Stomach (tissue), 4 donors: ENCODE data around the gene ENTPD6.

ENCODE experiments used
- CTCF ChIP-seq, 7 experiments: fragments of 450-650 bp in 4 of 7; fragments of 200-600 bp in 3 of 7; sonication (generic) in 3 of 7; IDR thresholded peaks; one replicate each; pipeline ENCODE4 v1.5.1; 2016 to 2019; ENCODE audit warnings: antibody characterized with exemption in 7 of 7, control low read depth in 2 of 7, mild to moderate bottlenecking in 1 of 7
- EP300 ChIP-seq: sonication (generic); formaldehyde crosslinking; IDR thresholded peaks from one replicate; pipeline ENCODE4 v1.6.1; 2017; ENCODE audit warnings: antibody characterized with exemption
- POLR2A ChIP-seq, 4 donors: fragments of 450-650 bp; IDR thresholded peaks; one replicate each; pipeline ENCODE4 v1.6.1; 2016; ENCODE audit warnings: antibody characterized with exemption in 4 of 4, control low read depth in 2 of 4, mild to moderate bottlenecking in 1 of 4, moderate library complexity in 1 of 4
- POLR2AphosphoS5 ChIP-seq, 3 donors: sonication (generic); formaldehyde crosslinking; IDR thresholded peaks; one replicate each; pipeline ENCODE4 v1.6.1; 2016; ENCODE audit warnings: antibody characterized with exemption in 3 of 3

DNA sequence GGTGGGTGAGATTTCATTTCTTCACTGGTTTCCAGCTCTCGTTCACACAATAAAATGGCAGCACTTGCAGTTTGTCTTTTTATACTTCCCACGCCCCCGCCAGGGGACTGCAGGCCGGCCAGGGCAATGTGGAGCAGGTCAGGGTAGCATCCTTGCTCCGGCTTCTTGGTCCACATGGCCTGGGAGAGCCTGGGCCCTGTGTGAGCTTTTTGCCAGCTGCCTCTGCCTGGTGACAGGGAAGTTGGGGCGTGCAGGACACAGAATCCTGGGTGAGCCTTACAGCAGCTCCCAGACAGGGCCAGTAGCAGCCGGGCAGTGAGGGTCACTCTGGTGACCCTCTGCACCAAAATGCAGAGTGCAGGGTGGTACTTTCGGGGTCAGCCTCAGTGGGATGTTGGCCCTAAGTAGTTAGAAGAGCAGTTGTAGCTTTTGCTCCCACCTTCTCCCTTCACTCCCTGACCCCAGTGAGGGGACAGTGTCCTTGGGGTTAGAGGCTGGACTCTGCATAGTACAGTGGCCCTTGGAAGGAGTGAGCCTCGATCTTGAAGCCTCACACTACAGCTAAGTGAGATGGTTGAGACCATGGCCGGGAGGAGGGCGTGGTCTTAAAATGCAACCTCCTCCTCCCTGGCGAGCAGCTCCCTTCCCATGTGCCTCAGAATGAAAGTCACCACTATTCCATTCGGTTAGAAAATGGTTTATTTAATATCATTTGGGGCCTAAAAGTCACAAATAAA lies 76.1 kb downstream of the ENTPD6 start:
- no peak for TF ChIP-seq CTCF (IDR thresholded peaks at IDR 0.05)
- no peak for TF ChIP-seq POLR2A (IDR thresholded peaks at IDR 0.05)
- no peak for TF ChIP-seq EP300
- no peak for TF ChIP-seq POLR2AphosphoS5 (IDR thresholded peaks at IDR 0.05)
